ENCODE measurements around the gene KIF21A.

KIF21A gene

DNA sequence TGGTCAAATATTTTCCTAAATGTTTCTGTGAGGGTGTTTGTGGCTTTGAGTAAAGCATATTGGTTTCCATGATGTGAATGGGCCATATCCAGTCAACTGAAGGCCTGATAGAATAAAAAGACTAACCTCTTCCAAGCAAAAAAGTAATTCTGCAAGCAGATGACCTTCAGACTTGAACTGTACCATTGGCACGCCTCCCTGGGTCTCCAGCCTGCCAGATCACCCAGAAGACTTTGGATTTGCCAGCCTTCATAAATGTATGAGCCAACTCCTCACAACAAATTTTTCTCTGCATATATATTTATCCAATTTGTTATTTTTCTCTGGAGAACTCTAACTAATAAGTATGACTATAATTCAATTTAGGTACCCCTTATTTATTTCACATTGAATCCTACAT lies 190.3 kb downstream of the KIF21A start:
- no peak for DNase-seq

Data from NCI-H1105 (cell line).